ENCODE results near the gene PARL.

GRCh38 chr3:183854318-183855035 is 30.2 kb downstream of the PARL start:
- TF ChIP-seq CTCF (conservative IDR thresholded peaks at IDR 0.05 in 1 of 2, IDR thresholded peaks at IDR 0.05 in 1 of 2; ENCODE audit: low read depth in 1 of 2, low read length in 2 of 2) (no peak), EZH2 (IDR thresholded peaks at IDR 0.05; ENCODE audit: low read length, missing control alignments) (no peak)
